Inferior parietal cortex (tissue), 1 donor: ENCODE results near the gene SFTPA2.
"Not testable (repeated sequence)": the region's sequence is repeated elsewhere in the genome, so short reads cannot be mapped to it uniquely, and the experiment has no call there.

Experiments
- DNase-seq: peaks from one replicate; pipeline ENCODE4 v3.0.0-alpha.2; 2016; ENCODE audit errors: extremely low spot score

Gene SFTPA2

GRCh38 chr10:79560160-79560709 lies at the start of gene SFTPA2:
Gene SFTPA2, minus strand, starts transcription at chr10:79560407. Its CDS starts 924 bp downstream, at chr10:79559483.
- DNase-seq = no peak

DNA sequence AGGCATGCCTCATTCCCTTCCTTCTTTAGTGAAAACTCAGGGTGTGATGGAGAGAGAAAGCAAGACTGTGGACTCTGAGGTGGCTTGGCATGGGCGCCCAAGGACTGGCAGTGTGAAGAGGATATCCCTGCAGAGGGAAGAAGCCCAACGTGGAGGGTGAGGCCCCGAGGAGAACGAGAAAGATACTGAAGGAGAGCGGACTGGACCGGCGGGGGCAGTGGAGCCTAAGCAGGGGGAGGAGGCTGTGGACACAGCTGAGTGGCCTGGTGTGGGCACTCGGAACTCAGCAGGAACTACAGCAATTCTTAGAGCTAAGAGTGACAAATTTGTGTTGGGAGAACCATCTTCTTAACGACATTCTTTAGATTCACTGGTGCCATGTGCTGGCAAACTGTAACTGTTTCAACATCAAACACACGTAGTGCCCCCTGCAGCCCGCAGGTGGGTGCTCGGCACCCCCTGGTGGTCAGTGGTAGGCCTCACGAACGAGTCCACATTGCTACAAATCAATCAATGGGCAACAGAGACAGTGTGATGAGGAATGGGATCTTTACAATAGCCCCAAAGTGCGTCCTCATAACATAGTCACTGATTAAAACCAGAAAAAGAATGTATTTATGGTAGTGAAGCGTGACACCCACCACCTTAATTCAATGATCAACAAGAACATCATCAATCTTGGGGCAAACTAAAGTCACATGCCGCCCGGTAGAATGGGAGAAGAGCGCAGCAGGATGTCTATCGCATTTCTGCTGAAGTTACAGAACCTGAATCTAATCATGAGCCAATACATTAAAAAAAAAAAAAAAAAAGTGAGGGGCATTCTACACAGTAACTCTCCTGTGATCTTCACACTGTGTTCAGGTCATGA lies 48.5 kb upstream of the SFTPA2 start:
- DNase-seq = peak; percentile 5

GRCh38 chr10:79605308-79605707 lies 45.1 kb upstream of the SFTPA2 start:
- DNase-seq = no peak

- DNase-seq = no peak
Observed at GRCh38 chr10:79604294-79604693, 44.1 kb upstream of the SFTPA2 start.

DNA sequence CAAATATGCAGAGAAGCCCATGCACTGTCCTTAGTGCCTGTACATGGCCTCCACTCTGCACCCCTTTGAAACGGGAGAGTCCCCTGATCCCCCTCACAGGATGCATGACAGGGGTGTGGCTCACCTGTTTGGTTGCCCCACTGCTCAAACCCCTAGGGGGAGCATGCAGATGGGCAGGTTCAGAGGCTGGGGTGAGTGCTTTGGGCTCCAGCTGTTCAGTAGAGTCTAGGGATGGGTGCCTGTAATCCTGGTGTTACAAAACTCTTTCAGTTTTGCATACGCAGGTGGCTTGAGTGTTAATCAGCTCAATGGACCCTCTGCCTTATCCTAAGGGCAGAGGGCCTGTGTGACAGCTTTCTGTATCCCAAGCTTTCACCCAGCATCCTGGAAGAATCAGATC lies 42.7 kb upstream of the SFTPA2 start:
- no peak for DNase-seq

DNA sequence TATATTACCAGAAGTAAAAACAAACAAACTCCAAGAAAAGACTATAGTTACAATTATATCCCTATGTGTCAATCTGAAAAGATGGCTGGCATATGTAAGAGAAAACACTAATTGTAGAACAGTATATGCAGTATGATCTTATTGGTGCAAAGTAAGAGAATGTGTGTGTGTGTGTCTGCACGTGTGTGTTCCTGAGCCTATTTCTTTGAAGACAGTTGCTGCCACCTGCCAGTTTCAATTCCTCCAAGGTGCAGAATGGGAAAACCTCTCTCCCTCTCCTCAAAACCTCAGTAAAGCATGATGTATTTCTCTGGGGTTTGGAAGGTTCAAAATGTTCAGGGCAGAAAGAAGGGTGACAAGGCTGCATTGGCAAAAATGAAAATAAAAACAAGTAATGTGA lies 41.7 kb upstream of the SFTPA2 start:
- no peak for DNase-seq

DNA sequence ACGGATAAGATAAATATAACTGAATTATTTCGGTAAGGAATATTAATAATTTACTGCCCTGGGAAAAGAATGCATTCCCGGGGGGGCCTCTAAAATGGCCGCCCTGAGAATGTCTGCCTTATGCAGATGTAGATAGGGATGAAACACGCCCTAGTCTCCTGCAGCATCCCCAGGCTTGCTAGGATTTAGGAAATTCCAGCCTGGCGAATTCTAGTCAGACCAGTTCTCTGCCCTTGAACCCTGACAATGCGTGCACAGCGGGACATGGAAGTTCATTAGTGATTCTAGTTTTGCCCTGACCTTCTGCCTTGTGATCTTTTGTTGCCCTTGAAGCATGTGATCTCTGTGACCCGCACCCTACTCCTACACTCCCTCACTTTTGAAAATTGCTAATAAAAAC lies 39.4 kb upstream of the SFTPA2 start:
- not testable (repeated sequence) for DNase-seq

DNA sequence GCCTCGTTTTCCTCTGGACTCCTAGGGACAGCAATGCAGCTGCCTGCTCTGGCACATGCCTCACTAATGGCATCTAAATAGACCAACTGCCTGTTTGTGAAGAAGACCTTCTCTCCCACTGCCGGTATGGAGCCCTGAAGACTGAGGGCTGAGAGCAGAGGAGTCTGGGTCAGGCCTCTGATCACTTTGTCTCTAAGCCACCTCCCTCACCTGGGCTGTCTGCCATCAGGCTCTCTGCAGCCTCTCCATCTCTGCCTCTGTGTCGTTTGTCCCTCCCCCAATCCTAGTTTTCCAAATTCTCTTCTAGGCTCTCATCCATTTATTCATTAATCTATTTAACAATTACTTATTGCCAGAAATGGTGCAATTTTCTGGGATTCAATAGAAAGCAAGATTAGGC lies 35.3 kb upstream of the SFTPA2 start:
- no peak for DNase-seq

GRCh38 chr10:79594565-79594964 lies 34.4 kb upstream of the SFTPA2 start:
- not testable (repeated sequence) for DNase-seq

DNA sequence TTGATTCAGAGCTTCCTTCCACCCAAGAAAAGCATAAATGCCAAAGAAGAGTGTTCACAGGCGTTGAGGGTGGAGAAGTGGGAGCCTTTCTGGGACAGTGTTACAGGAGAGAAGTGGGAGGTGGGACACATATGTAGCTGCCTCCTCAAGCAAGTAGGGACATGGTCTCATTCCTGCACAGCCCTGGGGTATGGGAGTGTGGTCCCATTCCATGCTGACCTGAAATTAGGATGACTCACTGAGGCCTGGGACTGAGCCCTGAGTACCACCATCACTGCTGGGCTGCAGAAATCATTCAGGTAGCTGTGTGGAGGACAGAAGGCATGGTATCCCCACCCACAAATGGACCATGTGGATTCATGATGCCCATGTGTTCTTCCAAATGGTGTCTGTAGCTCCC lies 33.2 kb upstream of the SFTPA2 start:
- DNase-seq = no peak

- DNase-seq = no peak
Observed at GRCh38 chr10:79588800-79589199, 28.6 kb upstream of the SFTPA2 start.

GRCh38 chr10:79586933-79587332 lies 26.7 kb upstream of the SFTPA2 start:
- DNase-seq = no peak

GRCh38 chr10:79585870-79586527 lies 25.8 kb upstream of the SFTPA2 start:
- DNase-seq = no peak

- DNase-seq = no peak
Observed at GRCh38 chr10:79583488-79584024, 23.3 kb upstream of the SFTPA2 start.

DNA sequence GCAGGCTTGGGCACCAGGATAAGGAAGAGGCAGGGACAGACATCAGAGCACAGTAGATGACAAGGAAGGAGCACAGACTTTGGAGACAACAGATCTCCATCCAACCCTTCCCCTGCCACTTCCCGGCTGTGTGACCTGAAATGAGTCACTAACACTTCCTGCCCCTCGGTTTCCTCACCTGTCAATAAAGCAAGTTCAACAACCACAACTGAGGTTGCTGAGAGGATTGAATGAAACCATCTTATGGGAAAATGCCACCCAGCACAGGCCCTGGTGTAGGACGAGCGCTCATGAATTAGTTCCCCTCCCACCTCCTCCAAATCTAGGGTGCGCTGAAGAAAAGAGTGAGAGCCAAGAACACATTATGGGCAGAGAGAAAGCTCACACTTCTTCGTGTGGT lies 22.7 kb upstream of the SFTPA2 start:
- DNase-seq = not testable (repeated sequence)

DNA sequence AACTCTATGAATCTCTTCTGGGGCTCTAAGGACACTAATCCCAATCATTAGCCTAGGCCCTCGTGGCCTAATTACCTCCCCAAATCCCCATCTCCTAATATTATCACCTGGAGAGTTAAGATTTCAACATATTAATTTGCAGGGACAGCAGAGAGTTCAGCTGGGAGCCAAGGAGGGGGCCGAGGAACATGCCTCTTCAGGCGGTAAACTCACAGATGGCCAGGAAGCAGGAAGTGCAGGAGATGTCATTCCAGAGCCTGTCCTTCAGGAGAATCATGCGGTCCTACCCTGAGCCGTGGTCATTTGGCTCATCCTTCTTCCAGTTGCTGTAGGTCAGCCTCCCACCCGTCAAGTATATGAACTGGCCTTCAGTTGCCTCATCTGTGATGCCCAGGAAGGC lies 21.9 kb upstream of the SFTPA2 start:
- DNase-seq = no peak

- no peak for DNase-seq
Observed at GRCh38 chr10:79581044-79581443, 20.8 kb upstream of the SFTPA2 start.

GRCh38 chr10:79579361-79579760 lies 19.2 kb upstream of the SFTPA2 start:
- DNase-seq = no peak

DNA sequence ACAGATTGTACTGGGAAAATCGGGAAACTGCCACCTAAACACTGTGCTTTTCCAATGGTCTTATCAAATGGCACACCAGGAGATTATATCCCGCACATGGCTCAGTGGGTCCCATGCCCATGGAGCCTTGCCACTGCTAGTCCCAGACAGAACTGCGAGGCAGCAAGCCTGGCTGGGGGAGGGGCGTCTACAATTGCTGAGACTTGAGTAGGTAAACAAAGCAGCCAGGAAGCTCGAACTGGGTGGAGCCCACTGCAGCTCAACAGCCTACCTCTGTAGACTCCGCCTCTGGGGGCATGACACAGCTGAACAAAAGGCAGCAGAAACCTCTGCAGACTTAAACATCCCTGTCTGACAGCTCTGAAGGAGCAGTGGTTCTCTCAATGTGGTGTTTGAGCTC lies 10.4 kb upstream of the SFTPA2 start:
- not testable (repeated sequence) for DNase-seq

GRCh38 chr10:79563426-79563825 lies 3.2 kb upstream of the SFTPA2 start:
- DNase-seq = no peak

DNA sequence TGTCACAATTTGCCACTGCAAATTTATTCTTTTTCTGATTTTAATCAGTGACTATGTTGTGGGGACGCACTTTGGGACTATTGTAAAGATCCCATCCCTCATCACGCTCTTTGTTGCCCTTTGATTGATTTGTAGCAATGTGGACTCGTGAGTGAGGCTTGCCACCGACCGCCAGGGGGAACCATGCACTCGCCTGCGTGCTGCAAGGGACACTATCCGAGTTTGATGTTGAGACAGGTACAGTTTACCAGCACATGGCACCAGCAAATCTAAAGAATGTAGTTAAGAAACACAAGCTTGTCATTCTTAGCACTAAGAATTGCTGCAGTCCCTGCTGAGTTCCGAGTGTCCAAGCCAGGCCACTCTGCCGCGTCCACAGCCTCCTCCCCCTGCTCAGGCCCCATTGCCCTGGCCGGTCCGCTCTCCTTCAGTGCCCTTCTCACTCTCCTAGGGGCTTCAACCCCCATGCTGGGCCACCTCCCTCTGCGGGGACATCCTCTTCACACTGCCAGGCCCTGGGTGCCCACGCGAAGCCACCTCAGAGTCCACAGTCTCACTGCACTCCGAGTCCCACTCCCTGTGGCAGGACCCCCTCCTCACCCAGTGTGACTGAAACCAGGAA lies 2.0 kb upstream of the SFTPA2 start:
- DNase-seq = peak; percentile 69

- DNase-seq = no peak
Observed at GRCh38 chr10:79561257-79561656, 1.1 kb upstream of the SFTPA2 start.
